GM12874 (cell line): Measurements from ENCODE around the gene ACADSB.

Source experiments
- TF ChIP-seq, protein P1 (sequence below): IDR thresholded peaks from 2 replicates; pipeline ENCODE4 v1.5.1; 2011; ENCODE audit warnings: low read depth, mild to moderate bottlenecking, control low read depth, low read length, moderate library complexity; ENCODE audit not compliant: insufficient read depth

The ACADSB gene

DNA sequence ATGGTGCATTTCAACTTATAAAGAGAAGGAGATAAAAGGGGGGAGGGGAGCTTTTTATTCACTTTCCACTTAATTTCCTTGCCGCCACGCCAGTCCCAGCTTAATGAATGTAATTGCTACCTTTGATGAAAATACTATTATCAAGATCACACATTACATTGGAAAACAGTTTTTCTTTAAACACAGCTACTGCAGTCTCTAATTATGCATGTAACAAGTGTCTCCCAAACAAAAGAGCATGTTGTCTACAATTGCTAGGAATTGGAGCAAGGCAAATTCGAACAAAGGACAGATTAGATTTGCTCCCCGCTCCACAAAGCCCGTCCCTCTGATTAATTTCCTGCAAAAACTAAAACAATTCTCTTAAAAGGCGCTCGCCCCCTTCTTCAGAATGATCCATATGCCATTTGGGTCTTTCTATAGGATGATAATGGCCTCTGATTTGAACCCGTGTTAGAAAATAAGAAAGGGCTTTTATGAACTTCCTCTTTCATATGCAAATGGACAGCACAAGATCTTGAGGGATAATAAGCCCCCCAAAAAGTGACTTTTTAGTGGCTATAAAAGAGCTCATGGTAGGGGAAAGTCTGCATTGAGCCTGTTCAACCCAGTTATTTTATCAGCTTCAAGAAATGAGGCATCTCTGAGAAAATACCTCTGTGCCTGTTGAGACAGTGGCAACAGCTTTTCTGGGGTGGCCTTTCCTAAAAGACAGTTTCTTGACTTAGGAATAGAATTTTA is 60.6 kb downstream of the ACADSB start:
- TF ChIP-seq, protein P1, sequence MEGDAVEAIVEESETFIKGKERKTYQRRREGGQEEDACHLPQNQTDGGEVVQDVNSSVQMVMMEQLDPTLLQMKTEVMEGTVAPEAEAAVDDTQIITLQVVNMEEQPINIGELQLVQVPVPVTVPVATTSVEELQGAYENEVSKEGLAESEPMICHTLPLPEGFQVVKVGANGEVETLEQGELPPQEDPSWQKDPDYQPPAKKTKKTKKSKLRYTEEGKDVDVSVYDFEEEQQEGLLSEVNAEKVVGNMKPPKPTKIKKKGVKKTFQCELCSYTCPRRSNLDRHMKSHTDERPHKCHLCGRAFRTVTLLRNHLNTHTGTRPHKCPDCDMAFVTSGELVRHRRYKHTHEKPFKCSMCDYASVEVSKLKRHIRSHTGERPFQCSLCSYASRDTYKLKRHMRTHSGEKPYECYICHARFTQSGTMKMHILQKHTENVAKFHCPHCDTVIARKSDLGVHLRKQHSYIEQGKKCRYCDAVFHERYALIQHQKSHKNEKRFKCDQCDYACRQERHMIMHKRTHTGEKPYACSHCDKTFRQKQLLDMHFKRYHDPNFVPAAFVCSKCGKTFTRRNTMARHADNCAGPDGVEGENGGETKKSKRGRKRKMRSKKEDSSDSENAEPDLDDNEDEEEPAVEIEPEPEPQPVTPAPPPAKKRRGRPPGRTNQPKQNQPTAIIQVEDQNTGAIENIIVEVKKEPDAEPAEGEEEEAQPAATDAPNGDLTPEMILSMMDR: no peak

DNA sequence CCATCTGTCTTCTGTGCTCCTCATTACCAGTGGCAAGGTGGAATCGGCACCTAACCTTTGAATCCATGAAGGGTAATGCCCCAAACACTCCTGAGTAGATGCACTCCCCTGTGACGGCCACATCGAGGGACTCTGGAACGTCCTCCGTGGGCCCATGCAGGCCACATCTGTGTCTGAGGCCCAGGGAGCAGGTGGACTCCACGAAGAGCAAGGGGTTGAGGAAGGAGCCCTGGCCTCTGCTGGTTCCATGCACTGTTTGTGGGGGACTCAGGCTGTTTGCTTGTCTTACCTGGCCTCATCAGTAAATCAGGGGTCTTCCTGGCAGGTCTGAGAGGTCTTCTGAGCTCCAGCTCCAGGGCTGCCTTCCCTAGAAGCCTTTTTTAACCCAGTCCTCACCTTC is 64.4 kb downstream of the ACADSB start:
- TF ChIP-seq, protein P1: no peak

DNA sequence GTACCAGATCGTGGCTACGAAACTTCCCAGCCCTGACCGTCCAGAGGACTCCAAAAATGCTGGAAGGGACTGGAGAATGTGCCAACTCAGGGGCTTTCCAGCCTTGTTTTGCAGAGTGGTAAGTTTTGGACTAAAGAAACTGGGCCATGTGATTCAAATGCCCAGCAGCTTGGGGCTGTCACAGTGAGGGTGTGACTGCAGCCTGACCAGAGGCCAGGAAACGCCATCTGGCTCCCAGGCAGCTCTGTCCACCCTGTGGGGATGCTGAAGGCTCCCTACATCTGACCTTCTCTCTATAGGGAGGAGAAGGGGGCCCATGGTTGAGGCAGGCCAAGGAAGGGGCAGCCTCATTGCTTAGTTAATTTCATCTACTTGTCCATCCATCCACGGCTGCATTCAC is 65.4 kb downstream of the ACADSB start:
- TF ChIP-seq, protein P1: no peak

DNA sequence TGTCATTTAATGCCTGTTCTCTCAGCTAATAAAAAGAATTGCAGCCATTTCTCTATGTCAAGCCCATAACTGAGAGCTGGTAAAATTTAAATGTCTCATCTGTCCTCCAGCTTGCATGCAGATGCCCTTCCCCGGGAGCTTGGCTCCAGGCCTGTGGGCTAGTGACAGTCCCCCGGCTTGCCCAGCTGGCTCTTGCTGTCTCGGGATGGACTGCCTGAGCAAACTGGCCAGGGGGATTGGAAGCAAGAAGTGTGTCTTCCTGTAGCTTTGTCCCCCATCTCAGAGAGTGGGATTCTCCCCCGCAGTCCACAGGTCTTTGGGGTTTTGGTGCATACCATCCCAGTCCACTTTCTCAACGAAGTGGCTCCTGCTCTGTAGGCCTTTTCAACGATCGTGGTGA is 73.1 kb downstream of the ACADSB start:
- TF ChIP-seq, protein P1: no peak

DNA sequence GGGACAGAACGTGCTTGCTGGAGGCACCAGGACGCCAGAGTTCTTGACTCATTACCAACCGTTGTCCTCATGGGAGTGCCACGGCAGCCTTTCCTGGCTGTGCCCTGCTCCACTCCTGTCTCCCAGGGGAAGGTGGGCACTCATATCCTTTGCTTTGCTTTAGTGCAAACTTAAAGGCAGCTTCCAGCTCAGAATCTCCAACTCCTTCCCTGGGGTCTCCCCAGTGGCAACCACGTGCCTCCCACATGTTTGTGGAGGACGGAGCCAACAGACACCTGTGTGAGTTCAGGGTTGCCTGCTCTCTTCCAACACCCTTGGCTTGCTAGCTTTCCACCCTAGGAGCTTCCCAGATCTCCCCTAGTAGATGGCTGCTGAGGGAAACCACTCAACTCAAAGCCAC is 75.0 kb downstream of the ACADSB start:
- TF ChIP-seq, protein P1: no peak

DNA sequence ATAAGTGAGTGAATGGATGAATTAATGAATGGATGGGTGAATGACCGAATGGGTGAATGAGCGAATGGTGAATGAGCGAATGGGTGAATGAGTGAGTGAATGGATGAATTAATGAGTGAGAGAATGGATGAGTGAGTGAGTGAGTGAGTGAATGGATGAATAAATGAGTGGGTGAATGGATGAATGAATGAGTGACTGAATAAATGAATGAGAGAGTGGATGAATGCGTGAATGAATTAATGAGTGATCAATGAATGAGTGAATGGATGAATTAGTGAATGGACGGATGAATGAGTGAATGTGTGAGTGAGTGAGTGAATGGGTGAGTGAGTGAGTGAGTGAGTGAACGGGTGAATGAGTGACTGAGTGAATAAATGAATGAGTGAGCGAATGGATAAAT is 77.5 kb downstream of the ACADSB start:
- TF ChIP-seq, protein P1: no peak

DNA sequence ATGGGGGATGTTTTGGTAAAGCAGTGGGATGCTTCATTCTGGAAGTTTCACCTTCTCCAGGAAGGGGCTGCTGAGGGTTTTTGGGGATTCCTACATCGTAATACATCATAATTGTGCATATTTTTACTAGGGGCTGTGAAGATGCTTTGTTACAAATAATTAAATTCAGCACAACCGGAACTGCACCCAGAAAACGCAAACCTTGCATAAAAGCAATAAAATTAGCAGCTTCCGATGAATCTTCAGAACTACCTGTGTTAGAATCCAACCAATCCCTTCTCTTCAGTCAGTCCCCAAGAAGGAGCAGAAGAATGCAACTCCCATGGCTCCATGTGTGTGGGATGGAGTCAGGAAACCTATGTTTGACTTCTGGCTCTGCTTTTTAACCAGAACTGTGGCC is 78.5 kb downstream of the ACADSB start:
- TF ChIP-seq, protein P1: no peak
